ENCODE data around the gene PARD3B. TPM values are rescaled to one million over a fixed set of nuclear protein-coding genes. Genes with fewer than 3 reads are reported as not detected.

The PARD3B gene
- total RNA-seq, 1 experiment from 2014 or later = 6.4 TPM

- Histone ChIP-seq H3K14ac (ENCODE audit: insufficient read depth, low read length) (no peak overlapping the region), H2BK5ac (ENCODE audit: insufficient read length, low read length) (no peak overlapping the region), H3K27ac (ENCODE audit: insufficient read length, low read depth, low read length) (no peak overlapping the region), H3K56ac (ENCODE audit: insufficient read length, low read depth, low read length) (no peak overlapping the region), H3K9ac (ENCODE audit: extremely low read depth, insufficient read length, low read length) (no peak overlapping the region), H3K23me2 (ENCODE audit: insufficient read length, low read depth, low read length, poor library complexity, severe bottlenecking) (no peaks in the 10 kb centered on the region), H2BK12ac (ENCODE audit: insufficient read length, low read depth, low read length) (no peak overlapping the region), H4K20me1 (ENCODE audit: control insufficient read depth, insufficient read depth, insufficient read length) (no peaks in the 10 kb centered on the region), H3K4me1 (ENCODE audit: insufficient read depth, low read length) (no peaks in the 10 kb centered on the region; the same call in 1 of the 2 replicates), H4K5ac (ENCODE audit: insufficient read length, low read depth, low read length) (no peak overlapping the region), H3K79me2 (ENCODE audit: insufficient read depth, low read length) (no peaks in the 10 kb centered on the region), H3K23ac (ENCODE audit: insufficient read length, low read depth, low read length) (no peak overlapping the region), H3K18ac (ENCODE audit: insufficient read length, low read depth, low read length) (no peak overlapping the region), H2AK5ac (ENCODE audit: insufficient read length, low read length) (no peak overlapping the region), H2AFZ (ENCODE audit: low read length) (no peak overlapping the region), H4K8ac (replicated peaks; ENCODE audit: insufficient read length, low read depth, low read length) (no peak overlapping the region), H3T11ph (ENCODE audit: low read length) (no peak overlapping the region), H3K9me3 (ENCODE audit: control insufficient read depth, low read depth, low read length) (no peaks in the 10 kb centered on the region), H4K91ac (ENCODE audit: insufficient read length, low read depth, low read length) (no peak overlapping the region), H2BK15ac (ENCODE audit: low read depth, low read length) (no peak overlapping the region), H2BK20ac (ENCODE audit: low read depth, low read length, poor library complexity, severe bottlenecking) (no peak overlapping the region), H2BK120ac (ENCODE audit: low read depth, low read length, poor library complexity, severe bottlenecking) (no peak overlapping the region), H3K4ac (ENCODE audit: low read depth, low read length) (no peak overlapping the region), H3K4me2 (ENCODE audit: insufficient read depth, insufficient read length, low read length) (no peak overlapping the region), H3K79me1 (ENCODE audit: insufficient read depth, low read depth, low read length, poor library complexity, severe bottlenecking) (no peaks in the 10 kb centered on the region), H3K27me3 (ENCODE audit: insufficient read depth, low read length) (no peaks in the 10 kb centered on the region)
- H3K4me3 Mint-ChIP-seq = no peak overlapping the region
- DNase-seq = no peak
- no peak overlapping the region for H3K27ac Mint-ChIP-seq
- H3K36me3 Mint-ChIP-seq (ENCODE audit: insufficient read depth in 1 of 3, low read depth in 3 of 3) = peaks cover 0 to 4% (median 3%) of the 10 kb centered on the region in 3 experiments; a peak in 2 of 7 replicates
- peaks cover 0 to 7% of the 10 kb centered on the region in 2 experiments; a peak in 1 of 5 replicates for H3K9me3 Mint-ChIP-seq
- H3K4me1 Mint-ChIP-seq = peaks cover 13 to 14% of the 10 kb centered on the region in 2 experiments
- WGBS (ENCODE audit: extremely low coverage, insufficient read length, low lambda C conversion rate) = no CpG with 5 or more reads among the region's 3 CpGs
- TF ChIP-seq, protein P1, sequence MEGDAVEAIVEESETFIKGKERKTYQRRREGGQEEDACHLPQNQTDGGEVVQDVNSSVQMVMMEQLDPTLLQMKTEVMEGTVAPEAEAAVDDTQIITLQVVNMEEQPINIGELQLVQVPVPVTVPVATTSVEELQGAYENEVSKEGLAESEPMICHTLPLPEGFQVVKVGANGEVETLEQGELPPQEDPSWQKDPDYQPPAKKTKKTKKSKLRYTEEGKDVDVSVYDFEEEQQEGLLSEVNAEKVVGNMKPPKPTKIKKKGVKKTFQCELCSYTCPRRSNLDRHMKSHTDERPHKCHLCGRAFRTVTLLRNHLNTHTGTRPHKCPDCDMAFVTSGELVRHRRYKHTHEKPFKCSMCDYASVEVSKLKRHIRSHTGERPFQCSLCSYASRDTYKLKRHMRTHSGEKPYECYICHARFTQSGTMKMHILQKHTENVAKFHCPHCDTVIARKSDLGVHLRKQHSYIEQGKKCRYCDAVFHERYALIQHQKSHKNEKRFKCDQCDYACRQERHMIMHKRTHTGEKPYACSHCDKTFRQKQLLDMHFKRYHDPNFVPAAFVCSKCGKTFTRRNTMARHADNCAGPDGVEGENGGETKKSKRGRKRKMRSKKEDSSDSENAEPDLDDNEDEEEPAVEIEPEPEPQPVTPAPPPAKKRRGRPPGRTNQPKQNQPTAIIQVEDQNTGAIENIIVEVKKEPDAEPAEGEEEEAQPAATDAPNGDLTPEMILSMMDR (conservative IDR thresholded peaks at IDR 0.05) = no peak
- H3K27me3 Mint-ChIP-seq (ENCODE audit: low read depth) = no peaks in the 10 kb centered on the region
Measured at GRCh38 chr2:205613970-205614559, 1068.8 kb downstream of the PARD3B start.

Data from H9 (cell line).